Measurements from ENCODE around the gene WWC2.
A peak's percentile ranks its signal among the peaks of the same experiment; 100 is the strongest.

The WWC2 gene

GRCh38 chr4:183124228-183124627 lies 25.2 kb downstream of the WWC2 start:
- DNase-seq (ENCODE audit: low spot score) = no peak
- no peak for TF ChIP-seq CTCF (conservative IDR thresholded peaks at IDR 0.05; ENCODE audit: low read depth)
- CTCF ChIA-PET = no interaction called here
- POLR2A ChIA-PET (ENCODE audit: low non-redundant PET) = no interaction called here
- no peak overlapping the region for H3K27ac ChIP-seq

- no peak for DNase-seq (ENCODE audit: low spot score)
- H3K27ac ChIP-seq = no peak overlapping the region
- no peak for TF ChIP-seq CTCF (conservative IDR thresholded peaks at IDR 0.05; ENCODE audit: low read depth)
- ChIA-PET POLR2A (ENCODE audit: low non-redundant PET) (no interaction called here), CTCF (no interaction called here)
These were observed 25.8 kb downstream of the WWC2 start for GRCh38 chr4:183124865-183125264.

GRCh38 chr4:183129125-183129524 lies 30.1 kb downstream of the WWC2 start:
- CTCF ChIA-PET = interaction anchor here (0.7 kb wide), 1 partner anchor 121 kb away, joined by 3 read pairs; no protein-coding TSS in a partner anchor
- H3K27ac ChIP-seq = no peak overlapping the region
- TF ChIP-seq CTCF (conservative IDR thresholded peaks at IDR 0.05; ENCODE audit: low read depth) = no peak
- no peak for DNase-seq (ENCODE audit: low spot score)
- POLR2A ChIA-PET (ENCODE audit: low non-redundant PET) = interaction anchor here (0.7 kb wide), 1 partner anchor 11 kb away, joined by 5 read pairs; no protein-coding TSS in a partner anchor

GRCh38 chr4:183129675-183130074 lies 30.6 kb downstream of the WWC2 start:
- CTCF ChIA-PET = no interaction called here
- peak overlapping the region; percentile 48 for H3K27ac ChIP-seq
- TF ChIP-seq CTCF (conservative IDR thresholded peaks at IDR 0.05; ENCODE audit: low read depth) = no peak
- no peak for DNase-seq (ENCODE audit: low spot score)
- POLR2A ChIA-PET (ENCODE audit: low non-redundant PET) = interaction anchor here (0.7 kb wide), 1 partner anchor 11 kb away, joined by 5 read pairs; no protein-coding TSS in a partner anchor

- no peak for TF ChIP-seq CTCF (conservative IDR thresholded peaks at IDR 0.05; ENCODE audit: low read depth)
- peak overlapping the region; percentile 48 for H3K27ac ChIP-seq
- DNase-seq (ENCODE audit: low spot score) = peak; percentile 38
- CTCF ChIA-PET = no interaction called here
- POLR2A ChIA-PET (ENCODE audit: low non-redundant PET) = no interaction called here
These were observed 31.5 kb downstream of the WWC2 start for GRCh38 chr4:183130328-183131155.

GRCh38 chr4:183132081-183132480 lies 33.0 kb downstream of the WWC2 start:
- DNase-seq (ENCODE audit: low spot score) = no peak
- ChIA-PET CTCF (no interaction called here), POLR2A (ENCODE audit: low non-redundant PET) (no interaction called here)
- no peak for TF ChIP-seq CTCF (conservative IDR thresholded peaks at IDR 0.05; ENCODE audit: low read depth)
- no peak overlapping the region for H3K27ac ChIP-seq
